ENCODE data around the gene GPC3.

Gene GPC3

DNA sequence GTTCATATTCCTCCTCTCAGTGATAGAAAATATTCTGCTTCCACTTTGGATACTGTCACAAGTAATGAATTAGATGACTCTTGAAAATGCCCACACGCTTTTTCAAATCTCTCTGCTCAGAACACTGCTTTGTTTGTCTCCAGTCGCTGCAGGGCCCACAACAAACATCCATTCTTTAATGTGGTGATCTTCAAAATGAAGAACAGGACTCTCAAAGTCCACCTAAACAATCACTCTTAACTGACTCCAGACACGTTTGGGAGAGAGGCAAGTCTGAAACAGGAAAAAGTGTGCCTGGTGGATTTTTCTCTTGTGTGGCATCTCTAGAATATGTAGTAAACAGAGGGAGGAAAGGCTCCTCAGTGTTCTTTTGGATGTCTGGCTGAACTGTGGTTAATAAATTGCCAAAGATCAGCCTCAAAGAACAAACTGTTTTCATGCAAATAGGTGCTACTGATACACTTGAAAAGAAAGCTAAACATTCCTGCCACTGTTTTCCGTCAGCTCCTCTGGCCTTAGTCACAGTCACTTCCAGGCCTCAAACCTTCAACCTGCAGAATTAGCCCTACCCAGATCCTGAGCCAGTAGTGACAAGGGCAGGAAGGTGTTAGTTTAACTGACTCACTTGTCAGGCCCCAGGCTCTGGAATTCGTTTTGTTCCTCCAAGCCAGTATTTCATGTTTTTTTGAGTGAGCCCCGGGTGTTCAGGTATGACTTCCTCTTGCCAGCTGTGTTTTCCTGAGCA, 310.5 kb downstream of the GPC3 start:
- no peak for DNase-seq

DNA sequence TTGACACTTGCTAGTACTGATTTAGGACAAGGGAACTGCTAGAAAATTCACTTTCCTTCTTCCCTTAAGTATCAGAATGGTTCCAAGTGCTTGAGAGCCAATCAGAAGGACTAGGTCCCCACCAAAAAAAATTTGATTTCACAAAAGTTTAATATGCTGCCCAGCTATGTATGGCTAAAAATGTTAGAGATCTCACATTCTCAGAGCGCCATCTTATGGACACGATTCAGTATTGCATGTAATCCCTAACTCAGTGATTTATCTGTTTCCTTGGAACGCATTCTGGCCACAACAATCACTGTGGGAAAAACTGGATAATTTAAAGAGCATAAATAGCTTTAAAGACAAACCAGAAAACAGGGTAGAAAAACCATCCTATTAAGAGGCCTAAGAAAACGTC, 315.0 kb downstream of the GPC3 start:
- DNase-seq, result no peak

DNA sequence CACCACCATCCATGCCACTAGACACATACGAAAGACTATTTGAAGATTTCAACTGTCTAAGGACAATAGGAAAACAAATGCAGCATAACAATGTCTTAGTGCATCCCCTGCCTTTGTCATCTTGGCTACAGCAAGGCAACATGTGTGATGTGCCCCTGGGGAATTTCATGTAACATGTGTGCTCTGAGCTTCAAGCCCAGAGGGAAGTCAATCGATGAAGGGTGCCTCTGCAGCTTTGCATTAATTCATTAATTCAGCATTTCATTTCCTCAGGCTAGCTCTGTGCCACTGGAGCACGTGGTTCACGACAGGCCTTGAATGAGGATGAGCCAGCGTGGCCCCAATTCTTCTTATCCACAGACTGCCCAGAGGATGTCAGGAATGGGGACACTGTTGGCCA, 316.2 kb downstream of the GPC3 start:
- DNase-seq, result no peak

DNA sequence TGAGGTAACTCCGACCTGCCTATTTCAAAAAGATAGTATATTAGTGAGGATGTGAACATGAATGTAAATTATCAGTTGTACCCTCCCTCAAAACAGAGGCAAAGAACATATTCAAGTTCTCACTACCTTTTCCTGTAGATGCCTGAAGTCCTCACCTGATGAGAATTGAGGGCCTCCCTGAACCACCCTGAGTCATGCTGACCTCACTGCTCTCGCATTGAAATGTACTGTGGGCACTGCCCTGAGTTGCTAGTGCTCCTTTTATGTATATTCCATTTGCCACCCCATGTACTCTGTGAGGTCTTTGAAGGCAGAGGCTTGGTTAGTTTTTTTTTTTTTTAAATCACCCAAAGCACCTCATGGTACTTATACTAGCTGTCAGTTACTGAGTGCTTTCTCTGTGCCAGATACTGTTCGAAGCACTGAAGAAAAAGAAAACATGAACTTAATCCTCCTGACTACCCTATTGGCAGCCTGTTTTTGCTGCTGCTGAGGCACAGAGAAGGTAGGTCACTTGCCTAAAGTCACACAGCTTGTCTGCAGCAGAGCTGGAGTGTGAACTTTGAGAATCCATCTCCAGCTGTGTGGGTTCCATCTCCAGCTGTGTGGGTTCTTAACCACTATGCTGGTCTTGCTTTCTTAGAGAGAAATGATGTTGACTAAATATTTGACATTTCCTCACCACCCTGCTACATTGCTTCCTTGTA, 317.0 kb downstream of the GPC3 start:
- no peak for DNase-seq

DNA sequence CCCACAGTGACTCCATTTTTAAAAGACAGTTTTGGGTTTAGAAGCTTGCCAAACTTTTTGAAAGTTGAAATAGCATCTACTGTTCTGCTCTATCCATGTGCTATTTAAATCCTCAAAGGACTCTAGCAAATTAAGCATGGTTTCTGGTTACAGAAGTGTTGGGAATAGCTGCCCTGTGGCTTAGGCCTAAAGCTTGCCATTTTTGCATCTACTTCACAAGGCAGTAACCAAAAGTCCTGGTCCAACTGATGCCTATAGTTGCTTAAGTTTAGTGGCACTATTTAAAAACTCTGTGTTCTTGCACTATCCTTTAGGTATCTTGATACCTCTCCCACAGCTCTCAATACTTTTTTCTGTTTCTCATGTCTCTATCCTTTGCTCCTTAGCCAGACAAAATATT, 319.1 kb downstream of the GPC3 start:
- no peak for DNase-seq

DNA sequence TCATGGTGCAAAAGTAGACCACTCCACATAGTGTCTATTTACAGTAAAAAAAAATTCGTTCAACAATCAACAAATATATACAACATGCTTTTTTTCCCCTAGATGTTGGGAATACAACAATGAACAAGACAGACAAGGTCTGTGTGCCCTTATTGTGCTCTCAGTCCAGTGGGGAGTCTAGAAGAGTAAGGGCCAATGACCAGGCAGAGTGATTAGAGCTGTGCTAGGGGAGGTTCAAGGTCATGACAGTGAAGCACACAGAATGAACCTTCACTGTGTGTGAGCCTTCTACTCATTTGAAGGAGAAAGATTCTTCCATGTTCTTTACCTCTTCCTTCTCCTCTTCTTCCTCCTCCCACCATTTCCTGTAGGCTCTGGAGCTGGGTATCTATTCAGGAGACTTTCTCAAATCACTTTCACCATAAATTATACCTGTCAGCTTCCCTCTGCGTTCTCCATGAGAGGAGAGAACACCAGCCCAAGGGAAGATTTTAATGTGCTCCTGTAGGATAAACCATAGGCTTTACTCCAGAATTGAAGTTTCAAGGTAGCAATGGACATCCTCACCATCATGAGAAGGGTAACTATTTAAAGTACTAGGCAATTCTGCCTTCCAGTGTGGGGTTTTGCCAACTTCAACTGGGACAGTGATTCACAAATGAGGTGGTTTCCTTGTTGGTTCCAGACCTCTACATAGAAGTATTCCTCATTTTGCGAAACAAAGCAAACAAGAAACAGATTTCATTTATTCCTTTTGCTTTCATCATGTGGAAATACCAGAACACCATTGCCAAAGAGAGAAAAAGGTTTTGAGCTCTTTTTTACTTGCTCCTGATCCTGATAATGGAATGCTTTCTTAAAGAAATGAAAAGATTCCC, 323.2 kb downstream of the GPC3 start:
- no peak for DNase-seq

DNA sequence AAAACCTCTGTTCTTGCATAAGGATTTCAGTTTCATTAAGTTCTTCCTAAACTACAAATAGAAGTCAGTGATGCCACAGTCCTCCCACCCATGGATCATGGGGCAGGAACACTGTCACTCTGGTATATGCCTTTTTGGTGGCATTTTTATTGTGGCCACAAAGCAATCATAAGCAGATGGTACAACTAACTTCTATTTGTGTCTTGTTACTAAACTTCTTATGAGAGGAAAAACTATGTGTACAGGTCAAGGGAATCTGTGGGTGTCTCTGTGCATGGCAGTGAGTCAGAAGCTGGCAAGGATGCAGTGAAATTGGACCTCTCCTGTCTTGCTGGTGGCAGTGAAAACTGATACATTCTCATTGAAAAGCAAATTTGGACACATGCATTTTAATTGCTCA, 325.1 kb downstream of the GPC3 start:
- no peak for DNase-seq

DNA sequence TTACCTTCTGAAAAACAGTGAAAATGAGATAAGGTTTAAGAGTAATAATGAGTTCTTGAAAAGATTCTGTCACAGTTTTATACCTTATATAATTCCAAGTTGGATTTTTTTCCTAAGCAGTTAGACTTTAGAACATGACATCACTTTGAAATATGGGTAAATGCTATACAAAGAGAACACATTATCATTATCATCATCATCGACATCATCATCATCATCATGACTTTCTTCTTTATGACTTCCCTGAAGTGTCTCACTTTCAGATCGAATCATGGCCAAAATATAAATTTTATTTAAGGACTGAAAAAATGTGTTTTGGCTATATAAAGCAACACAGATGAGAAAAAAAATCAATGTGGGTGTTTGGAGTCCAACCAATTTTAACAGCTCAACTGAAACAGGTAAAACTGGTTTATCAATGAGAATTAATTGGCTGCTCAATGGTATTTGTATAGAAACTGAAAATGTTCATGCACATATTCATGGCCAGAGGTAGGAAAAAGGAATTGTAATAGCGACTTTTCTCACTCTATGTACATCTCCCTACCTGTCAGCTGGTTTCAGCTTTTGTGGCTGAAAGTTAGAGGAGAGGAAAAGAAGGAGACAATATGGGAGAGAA, 327.0 kb downstream of the GPC3 start:
- DNase-seq, result no peak

DNA sequence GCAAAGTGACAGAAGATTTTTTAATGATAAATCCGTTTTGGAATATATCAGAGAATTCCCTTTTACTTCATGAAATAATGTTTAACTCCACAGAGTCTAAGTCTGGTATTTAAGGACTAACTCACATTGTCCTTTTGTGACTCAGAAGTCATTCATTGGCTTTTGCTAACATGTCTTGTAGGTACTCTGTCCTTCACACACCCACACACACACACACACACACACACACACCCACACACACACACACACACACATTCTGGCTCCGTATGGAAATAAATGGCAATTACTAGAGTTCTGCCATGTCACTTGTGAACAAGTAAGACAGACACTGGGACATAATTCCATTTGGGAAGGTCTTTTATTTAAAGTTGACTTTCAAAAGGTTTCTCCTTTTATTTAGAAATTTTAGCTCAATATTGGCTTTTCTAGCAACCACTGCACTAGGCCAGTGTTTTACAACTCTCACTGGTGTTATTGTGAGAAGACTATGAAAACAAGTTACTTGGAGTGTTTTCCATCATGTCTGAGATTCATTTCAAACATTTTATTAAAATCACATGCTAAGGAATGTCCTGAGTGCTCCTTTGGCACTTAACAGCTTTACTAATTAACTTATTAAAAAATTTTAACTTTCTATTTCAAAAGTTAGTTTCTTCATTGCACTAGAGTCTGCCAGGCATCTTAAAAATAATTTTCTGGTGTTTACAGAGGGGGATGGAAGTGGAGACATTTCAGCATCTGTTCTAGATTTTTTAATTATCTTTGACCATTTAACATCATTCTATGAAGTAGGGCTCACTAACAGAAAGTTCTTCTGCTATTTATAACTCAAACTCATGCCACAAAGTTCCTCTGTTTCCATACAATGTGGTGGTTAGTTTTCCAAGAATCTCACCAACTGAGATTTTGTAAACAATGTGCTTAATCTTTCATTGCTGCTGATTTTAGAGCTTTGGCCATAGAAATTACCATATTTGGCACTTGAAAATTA, 329.8 kb downstream of the GPC3 start:
- DNase-seq, result no peak

DNA sequence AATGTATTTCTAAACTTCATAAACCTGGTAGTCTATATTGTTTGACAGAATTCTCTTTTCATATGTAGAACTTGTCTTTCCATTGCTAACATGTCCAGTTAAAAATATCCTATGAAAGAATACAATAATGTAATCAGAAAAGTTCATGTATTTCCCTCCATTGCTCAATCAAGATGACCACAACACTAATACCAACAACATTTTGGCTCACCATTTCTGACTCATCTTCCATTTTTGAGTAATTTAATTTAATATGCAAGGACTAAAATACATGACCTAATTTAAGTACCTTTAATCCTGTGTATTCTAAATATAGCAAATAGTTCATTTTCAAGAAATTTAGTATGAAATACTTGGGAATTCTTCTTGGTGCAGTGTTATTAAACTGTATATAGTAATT, 330.6 kb downstream of the GPC3 start:
- no peak for DNase-seq

DNA sequence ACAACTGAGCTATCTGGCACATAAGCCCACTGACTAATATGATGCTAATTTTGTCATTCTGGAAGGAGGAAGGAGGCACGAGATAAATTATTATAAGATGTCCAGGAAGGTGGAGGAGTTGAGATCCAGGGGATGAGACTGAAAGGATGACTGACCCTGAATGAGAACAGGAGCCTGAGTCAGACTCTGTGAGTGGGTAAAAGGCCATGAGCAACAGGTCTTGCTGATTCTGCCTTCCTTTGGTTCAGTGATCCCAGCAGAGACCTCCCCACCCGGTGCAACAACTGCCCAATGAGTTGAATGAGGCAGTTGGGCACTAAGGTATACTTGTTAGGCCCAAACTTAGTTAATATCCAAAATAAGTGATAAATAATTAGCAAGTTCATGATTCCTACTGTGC, 332.0 kb downstream of the GPC3 start:
- DNase-seq, result no peak

DNA sequence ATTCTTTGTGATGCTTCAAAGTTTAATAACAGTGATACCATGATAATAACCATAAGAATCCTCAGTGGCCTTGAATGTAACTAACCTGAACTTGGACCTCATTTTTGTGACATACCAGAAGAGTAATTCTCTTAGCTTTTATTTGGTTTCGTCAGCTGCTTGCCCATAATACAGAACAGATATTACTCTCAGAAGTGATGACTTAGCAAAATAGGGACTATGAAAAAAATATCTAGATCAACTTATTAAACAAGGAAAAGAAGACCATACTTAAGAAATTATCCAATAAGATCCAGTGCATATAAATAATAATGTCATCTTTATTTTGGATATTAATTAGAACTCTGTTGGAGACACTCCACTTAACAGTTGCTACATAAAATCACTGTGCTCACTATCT, 333.2 kb downstream of the GPC3 start:
- DNase-seq, result no peak

DNA sequence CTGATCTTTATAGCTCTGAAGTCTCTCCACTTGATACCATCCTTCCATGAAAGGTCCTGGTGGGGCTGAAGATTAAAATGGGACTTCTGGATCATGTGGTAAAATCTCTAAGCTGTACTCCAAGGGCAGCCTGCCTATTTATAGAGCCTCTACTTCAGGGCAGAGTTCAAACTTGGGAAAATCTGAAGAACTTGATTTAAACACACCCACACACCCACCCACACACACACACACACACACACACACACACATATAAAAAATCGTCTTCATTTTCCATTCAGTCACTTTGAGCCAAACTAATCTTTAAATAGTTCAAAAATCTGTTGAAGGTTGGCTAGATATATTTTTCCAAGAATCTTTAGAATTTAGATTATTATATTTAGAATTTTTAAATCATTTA, 335.2 kb downstream of the GPC3 start:
- DNase-seq, result no peak

DNA sequence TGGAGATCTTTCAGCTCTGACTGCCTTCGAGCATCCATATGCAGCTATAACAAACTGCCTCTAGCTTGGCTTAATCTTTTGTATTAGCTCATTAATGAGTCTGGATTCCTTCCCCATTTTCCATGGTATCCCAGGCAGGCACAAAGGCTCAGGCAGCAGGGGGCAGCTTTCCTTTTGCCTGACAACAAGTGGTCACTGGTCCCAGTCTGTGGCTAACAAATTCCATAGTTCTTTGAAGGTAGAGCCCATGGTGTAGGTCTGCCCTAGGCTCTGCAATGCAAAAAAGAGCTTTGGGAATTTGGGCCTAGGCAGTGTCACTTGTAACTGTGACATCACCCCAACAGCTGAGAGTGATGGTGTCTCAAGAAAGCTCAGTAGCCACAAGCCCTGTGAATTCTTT, 335.7 kb downstream of the GPC3 start:
- no peak for DNase-seq

DNA sequence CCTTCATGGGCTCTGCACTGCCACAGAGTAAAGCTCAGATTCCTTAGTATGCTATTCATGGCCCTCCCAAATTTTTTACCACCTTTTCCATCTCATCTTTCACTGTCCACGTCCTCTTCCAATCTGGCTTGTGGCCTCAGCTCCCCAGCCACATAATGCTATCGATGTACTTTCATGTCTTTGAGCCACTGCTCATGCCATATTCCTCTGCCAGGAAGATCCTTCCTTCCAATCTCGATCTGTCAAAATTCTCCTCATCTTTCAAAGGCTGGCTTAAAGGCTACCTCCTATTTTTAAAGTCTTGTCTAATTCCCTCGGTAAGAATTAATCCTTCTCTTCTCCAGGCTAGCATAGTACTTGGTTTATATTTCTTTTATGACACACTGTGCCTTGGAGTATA, 336.8 kb downstream of the GPC3 start:
- DNase-seq, result no peak

DNA sequence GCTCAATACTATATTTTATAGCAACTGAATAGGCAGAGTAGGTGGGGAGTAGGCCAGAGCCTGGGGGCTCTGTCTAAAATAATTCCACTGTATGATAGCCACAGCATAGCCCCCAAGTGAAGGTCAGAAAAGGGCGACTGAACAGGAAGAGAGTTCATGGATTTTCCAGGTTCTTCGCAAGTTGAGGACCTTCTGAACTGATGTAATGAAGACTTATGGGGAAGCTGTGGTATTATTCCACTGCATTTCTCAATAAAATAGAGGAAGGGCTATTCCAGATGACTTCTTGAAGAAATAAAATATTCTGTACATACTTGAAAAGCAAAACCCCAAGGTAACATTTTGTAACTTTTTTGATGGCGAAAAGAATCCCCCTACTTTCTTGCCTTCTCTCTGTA, 338.7 kb downstream of the GPC3 start:
- no peak for DNase-seq

DNA sequence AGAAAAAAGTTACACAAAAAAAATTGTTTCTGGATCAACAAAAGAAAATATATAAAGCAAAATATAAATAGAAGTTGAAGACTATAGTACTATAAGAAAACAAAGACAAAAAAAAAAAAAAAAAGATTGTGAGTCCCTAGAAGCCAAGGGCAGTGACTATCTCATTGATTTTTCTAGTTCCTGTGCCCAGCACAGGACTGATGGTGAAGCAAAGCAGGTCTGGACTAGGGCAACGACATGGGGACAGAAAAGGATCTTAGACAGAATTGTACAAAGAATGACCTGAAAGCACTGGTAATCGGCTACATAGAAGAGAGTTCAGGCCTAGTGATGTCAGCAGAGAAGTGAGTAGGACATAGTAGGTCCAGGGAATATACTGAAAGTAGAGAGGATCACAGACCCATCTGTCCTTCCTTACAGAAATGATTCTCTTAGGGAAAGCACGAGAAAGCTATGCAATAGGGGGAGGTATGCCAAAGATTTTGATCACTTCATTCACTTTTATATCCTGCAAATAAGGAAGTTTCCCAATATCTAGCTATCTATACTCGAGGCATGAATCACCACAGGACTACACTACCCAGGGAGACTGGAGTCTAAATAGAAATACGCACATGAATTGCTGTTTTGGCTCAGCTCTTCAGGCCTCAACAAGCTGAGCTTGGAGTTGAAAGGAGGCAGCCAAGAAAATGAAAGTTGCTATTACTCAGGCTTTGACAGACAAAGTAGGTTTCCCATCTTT, 339.2 kb downstream of the GPC3 start:
- no peak for DNase-seq

DNA sequence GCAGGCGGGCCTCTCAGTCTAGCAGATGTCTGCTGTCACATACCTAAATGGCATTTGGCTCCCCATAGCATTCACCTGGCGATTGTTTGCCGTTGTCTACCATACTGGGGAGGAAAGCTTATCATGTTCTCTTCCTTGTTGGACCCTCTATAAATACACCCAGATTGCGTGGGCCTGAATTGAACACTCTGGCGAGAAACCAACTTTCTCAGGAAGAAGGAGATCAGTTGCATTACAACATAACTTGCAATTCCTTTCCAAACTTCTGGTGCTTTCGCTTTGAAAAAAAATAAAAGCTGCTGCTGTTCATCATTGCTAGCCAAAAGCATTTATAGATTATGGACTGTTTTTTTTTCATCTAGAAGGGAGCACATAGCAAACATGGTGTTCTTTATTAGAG, 340.1 kb downstream of the GPC3 start:
- DNase-seq, result no peak

DNA sequence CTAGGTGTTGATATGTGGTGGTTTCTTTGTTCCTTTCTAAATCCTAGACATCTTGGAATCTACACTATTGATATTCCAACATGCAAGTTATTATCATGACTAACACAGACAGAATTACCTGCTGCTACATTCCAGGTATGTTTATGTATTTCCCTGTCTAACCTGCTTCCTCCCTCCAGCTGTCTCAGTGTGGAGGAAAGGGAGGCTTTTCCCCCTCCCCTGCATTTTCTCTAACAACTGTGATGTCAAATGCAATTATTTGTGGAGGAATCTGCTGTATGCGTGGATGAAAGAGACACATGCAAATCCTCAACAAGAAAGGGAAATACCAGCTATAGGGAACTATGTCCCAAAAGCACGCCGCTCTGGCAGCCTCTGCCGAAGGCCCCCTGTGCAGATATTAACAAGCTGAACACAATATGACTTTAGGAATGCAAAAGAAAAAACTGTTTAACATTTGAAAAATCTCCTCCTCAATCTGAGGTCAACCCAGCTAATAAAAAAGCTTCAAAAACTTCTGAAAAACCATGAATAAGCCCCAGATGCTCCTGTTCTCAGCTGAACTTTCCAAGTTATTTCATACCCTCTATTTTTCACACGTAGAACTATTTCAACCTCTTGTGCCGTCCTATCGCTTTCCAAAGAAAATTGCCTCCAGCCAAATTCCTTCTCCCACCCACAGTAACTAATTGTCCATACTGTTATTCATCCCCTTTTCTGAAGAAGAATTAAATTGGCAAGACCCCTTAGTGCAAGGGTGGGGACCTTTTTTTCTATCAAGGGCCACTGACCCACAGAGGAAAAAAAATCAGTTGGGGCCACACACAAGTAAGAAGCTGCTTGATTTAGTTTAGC, 345.0 kb downstream of the GPC3 start:
- no peak for DNase-seq

DNA sequence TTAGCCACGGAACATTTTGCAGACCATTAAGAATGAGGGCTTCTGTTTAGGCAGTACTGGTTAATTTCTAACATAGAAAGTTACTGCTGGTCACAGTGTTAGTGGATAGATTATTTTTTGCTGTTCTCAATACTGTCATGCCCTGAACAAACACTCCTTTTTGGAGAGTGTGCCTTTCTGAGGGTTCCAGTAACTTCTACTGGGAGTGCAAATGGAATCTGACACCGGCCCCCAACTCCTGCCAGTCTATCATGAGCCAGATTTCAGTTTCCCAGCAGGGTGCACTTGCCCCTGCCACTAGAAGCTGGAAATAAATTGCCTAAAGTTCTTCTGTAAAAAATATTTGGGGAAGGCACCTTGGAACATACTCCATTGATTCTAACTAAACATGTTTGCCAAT, 345.7 kb downstream of the GPC3 start:
- no peak for DNase-seq
